CMK (cell line): ENCODE measurements around the gene IGSF11.
"Not testable (repeated sequence)": the region's sequence is repeated elsewhere in the genome, so short reads cannot be mapped to it uniquely, and the experiment has no call there.

ENCODE experiments used
- DNase-seq: peaks from one replicate; pipeline ENCODE4 v3.0.0-alpha.2; 2010; ENCODE audit warnings: low read depth

The IGSF11 gene

DNA sequence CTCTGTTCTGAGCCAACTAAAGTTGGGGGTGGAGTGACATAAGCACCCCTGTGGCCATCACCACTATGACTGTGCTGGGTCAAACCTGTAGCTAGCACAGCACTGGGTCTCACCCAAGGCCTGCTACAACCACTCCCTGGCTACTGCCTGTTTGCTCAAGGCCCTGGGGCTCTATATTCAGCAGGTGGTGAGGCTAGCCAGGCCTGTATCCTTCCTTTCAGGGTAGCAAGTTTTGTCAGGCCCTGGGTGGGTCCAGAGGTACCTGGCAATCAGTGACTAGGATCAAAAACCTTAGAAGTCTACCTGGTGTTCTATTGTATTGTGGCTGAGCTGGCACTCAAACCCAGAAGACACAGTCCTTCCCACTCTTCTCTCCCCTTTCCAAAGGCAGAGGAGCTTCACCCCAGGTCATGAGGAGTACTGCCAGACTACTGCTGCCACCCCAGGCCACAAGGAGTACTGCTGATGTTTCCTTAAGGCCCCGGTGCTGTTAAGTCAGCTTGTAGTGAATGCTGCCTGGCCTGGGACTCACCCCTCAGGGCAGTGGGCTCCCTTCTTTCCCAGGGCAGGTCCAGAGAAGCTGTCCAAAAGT is 170.8 kb downstream of the IGSF11 start:
- no peak for DNase-seq

- no peak for DNase-seq
Observed at GRCh38 chr3:118859950-118860349, 174.7 kb downstream of the IGSF11 start.

DNA sequence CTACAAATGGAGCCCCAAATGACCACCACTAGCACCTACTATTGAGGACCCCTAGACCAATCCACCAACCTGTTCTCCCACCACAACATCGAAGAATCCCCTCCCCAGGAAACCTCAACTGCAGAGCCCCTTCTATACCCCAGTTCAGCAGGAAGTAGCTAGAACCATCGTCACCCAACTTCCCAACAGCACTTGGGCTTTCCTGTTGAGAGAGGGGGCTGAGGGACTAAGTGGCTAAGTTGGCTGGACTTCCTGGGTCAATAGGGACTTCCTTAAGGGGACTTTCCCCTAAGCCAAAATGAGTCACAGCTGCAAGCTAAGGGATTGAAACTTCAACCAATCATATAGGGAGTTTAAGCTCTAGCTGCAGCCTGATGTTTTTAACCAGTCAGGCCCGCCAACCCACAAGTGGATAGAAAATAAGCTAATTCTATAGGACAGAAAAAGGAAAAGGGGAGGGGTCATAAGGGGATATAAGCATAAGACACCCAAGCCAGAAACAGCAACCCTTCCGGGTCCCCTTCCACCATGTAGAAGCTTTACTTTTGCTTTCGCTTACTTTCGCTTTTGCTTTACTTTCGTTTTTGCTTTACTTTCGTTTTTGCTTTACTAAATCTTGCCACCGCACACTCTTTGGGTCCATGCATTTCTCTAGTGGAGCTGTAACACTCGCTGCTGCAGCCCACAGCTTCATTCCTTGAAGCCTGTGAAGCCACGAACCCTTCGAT is 183.0 kb downstream of the IGSF11 start:
- DNase-seq, result not testable (repeated sequence)

DNA sequence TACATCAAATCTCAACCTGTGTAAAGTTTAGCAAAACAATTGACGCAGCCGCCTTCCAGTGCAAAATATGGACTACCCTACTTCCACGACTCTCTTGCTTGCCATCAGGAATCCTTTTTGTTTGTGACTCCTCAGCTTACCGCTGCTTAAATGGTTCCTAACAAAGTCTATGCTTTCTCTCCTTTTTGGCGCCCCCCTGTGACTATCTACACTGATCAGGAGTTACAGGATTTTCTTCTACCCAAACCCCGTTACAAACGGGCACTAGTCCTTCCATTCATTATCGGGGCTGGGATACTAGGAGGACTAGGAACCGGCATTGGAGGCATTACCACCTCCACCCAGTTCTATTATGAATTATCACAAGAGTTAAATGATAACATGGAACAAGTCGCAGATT is 184.0 kb downstream of the IGSF11 start:
- DNase-seq, result no peak
